ENCODE measurements around the gene FUT3. TPM values are rescaled to one million over a fixed set of nuclear protein-coding genes. Genes with fewer than 3 reads are reported as not detected.

The FUT3 gene
- total RNA-seq, 2 experiments from 2014 or later, result 0.61 to 0.85 TPM

- H3K36me3 ChIP-seq (ENCODE audit: insufficient read depth, low read length), result no peaks in the 10 kb centered on the region
- peaks cover 32% of the 10 kb centered on the region for H3K4me1 ChIP-seq (ENCODE audit: insufficient read depth, low read length)
- POLR2A ChIA-PET, result interaction anchor here (0.9 kb wide), 1 partner anchor 113 kb away, joined by 3 read pairs; no protein-coding TSS in a partner anchor
- H3K27me3 Mint-ChIP-seq, result peaks cover 28% of the 10 kb centered on the region
- peaks cover 18% of the 10 kb centered on the region for H3K4me1 Mint-ChIP-seq (ENCODE audit: low read depth)
- no peak overlapping the region for H3K4me3 Mint-ChIP-seq
- H3K27ac Mint-ChIP-seq, result no peak overlapping the region
- no peak overlapping the region for H3K27ac ChIP-seq (ENCODE audit: low read depth in 1 of 2, low read length in 2 of 2)
- H3K36me3 Mint-ChIP-seq (ENCODE audit: low read depth), result no peaks in the 10 kb centered on the region
- intact Hi-C loops (cut with DNase I, micrococcal nuclease), result loop anchor here (5.0 kb wide), 2 partner anchors 177 to 562 kb away; partner anchors contain the start of genes CLPP (in 1 of the 2) and RANBP3 (in 1 of the 2)
- DNase-seq (peak in 1 of 14 experiments; percentile 17), ATAC-seq (ENCODE audit: poor library complexity) (no peak)
- TF ChIP-seq CTCF (IDR thresholded peaks at IDR 0.05), result no peak
- H3K4me3 ChIP-seq (ENCODE audit: low read length), result no peak overlapping the region
- H3K9me3 ChIP-seq (ENCODE audit: control insufficient read depth in 1 of 2, insufficient read depth in 1 of 2, low read length in 2 of 2), result peaks cover 0 to 15% of the 10 kb centered on the region in 2 experiments
- peaks cover 26 to 28% of the 10 kb centered on the region in 2 experiments for H3K27me3 ChIP-seq (ENCODE audit: control insufficient read depth in 1 of 2, insufficient read depth in 2 of 2, low read length in 2 of 2)
- CTCF ChIA-PET, result no interaction called here
- H3K9me3 Mint-ChIP-seq, result no peaks in the 10 kb centered on the region
These were observed 50.6 kb downstream of the FUT3 start for GRCh38 chr19:5800361-5801270.

DNA sequence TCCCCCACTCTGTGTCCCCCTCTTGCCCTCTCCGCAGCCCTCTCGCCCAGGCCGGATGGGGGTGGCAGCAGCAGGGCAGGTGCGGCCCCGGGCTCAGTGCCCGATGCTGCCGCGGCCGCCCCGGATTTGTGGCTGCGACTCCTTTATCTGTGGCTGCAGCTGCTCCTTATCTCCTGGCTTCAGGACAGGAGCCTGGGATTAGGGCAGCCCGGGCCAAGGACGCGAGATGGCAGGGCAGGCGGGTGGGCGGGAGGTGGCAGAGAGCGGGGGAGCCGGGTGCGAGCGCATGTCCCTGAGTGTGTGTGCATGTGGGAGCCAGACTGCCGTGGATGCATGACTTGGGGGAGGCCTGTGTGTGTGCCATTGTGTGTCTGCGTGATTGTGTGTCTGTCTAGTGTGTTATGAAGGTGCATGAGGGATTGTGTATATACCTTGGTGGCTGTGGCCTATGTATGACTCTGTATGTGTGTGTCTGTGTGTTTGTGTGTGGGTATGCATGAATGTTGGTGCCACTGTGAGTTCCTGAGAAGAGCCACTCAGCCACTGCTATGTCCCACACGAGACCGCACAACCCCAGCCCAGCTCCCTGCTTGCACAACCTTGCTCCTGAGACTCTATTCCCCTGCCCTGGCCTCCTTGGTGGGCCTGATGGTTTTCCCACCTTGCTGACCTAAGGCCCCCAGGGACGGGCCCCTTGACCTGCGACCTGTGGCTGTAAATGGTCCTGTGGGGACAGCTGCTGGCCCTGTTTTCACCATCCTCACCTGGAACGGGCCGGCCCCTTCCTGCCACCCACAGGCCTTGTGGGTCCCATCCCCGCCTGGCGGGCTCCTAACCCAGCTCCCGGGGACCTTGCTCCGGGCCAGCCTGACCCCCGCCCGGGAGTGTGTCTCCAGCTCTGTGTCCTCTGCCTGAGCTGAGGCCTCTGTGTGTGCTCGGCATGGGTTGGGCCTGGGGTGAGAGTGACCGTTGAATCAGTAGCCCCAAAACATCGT lies 51.7 kb downstream of the FUT3 start:
- ATAC-seq (ENCODE audit: poor library complexity), result no peak
- peak in 1 of 14 experiments; percentile 29 for DNase-seq
- Mint-ChIP-seq H3K9me3 (no peaks in the 10 kb centered on the region), H3K27ac (no peak overlapping the region), H3K27me3 (peaks cover 28% of the 10 kb centered on the region), H3K36me3 (ENCODE audit: low read depth) (no peaks in the 10 kb centered on the region), H3K4me3 (no peak overlapping the region), H3K4me1 (ENCODE audit: low read depth) (peaks cover 18% of the 10 kb centered on the region)
- intact Hi-C loops (cut with DNase I, micrococcal nuclease), result loop anchor here (5.0 kb wide), 2 partner anchors 178 to 563 kb away; partner anchors contain the start of genes CLPP (in 1 of the 2) and RANBP3 (in 1 of the 2)
- Histone ChIP-seq H3K4me1 (ENCODE audit: insufficient read depth, low read length) (peaks cover 27% of the 10 kb centered on the region), H3K4me3 (ENCODE audit: low read length) (no peak overlapping the region), H3K9me3 (ENCODE audit: control insufficient read depth in 1 of 2, insufficient read depth in 1 of 2, low read length in 2 of 2) (peaks cover 0 to 13% of the 10 kb centered on the region in 2 experiments), H3K27ac (ENCODE audit: low read depth in 1 of 2, low read length in 2 of 2) (no peak overlapping the region), H3K36me3 (ENCODE audit: insufficient read depth, low read length) (no peaks in the 10 kb centered on the region), H3K27me3 (ENCODE audit: control insufficient read depth in 1 of 2, insufficient read depth in 2 of 2, low read length in 2 of 2) (peaks cover 26 to 28% of the 10 kb centered on the region in 2 experiments)
- POLR2A ChIA-PET, result interaction anchor here (0.9 kb wide), 1 partner anchor 112 kb away, joined by 3 read pairs; no protein-coding TSS in a partner anchor
- CTCF ChIA-PET, result no interaction called here
- TF ChIP-seq CTCF (IDR thresholded peaks at IDR 0.05), result no peak

DNA sequence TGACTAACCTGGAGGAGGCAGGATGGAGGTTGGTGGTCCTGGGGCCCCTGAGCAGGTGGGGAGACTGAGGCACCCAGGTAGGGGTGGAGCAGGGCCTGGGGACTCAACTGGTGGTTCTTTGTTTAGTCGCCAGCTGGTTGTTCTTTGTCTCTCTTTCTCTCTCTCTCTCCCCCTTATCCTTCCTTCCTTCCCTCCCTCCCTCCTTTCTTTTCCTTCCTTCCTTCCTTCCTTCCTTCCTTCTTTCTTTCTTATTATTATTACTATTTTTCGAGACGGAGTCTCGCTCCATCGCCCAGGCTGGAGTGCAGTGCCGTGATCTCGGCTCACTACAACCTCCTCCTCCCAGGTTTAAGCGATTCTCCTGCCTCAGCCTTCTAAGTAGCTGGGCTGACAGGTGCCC lies 53.0 kb downstream of the FUT3 start:
- intact Hi-C loops (cut with DNase I, micrococcal nuclease), result no loop called here

More for the DNA sequence above, 53.0 kb downstream of the FUT3 start:
- H3K27ac ChIP-seq (ENCODE audit: low read depth in 1 of 2, low read length in 2 of 2), result no peak overlapping the region
- Mint-ChIP-seq H3K9me3 (no peaks in the 10 kb centered on the region), H3K4me1 (ENCODE audit: low read depth) (peaks cover 5% of the 10 kb centered on the region), H3K36me3 (ENCODE audit: low read depth) (no peaks in the 10 kb centered on the region), H3K4me3 (no peak overlapping the region), H3K27ac (no peak overlapping the region), H3K27me3 (peaks cover 23% of the 10 kb centered on the region)
- TF ChIP-seq CTCF (IDR thresholded peaks at IDR 0.05), result no peak
- ChIA-PET POLR2A (no interaction called here), CTCF (no interaction called here)
- H3K4me3 ChIP-seq (ENCODE audit: low read length), result no peak overlapping the region
- DNase-seq (no peak), ATAC-seq (ENCODE audit: poor library complexity) (no peak)
- H3K27me3 ChIP-seq (ENCODE audit: control insufficient read depth in 1 of 2, insufficient read depth in 2 of 2, low read length in 2 of 2), result peaks cover 26 to 28% of the 10 kb centered on the region in 2 experiments
- H3K36me3 ChIP-seq (ENCODE audit: insufficient read depth, low read length), result no peaks in the 10 kb centered on the region
- peaks cover 17% of the 10 kb centered on the region for H3K4me1 ChIP-seq (ENCODE audit: insufficient read depth, low read length)
- peaks cover 0 to 13% of the 10 kb centered on the region in 2 experiments for H3K9me3 ChIP-seq (ENCODE audit: control insufficient read depth in 1 of 2, insufficient read depth in 1 of 2, low read length in 2 of 2)

All from CD4-positive, alpha-beta T cell (primary cell).